WTC11 (cell line): Measurements from ENCODE around the gene TRIM62. TPM values are rescaled to one million over a fixed set of nuclear protein-coding genes. Genes with fewer than 3 reads are reported as not detected.
A peak's percentile ranks its signal among the peaks of the same experiment; 100 is the strongest.

ENCODE experiments used
- CBFB ChIP-seq: sonication (generic); formaldehyde crosslinking; IDR thresholded peaks from 2 replicates; pipeline ENCODE4 v1.8.1; 2022; ENCODE audit warnings: mild to moderate bottlenecking, low read depth, missing genetic modification reagents
- ELF4 ChIP-seq: sonication (generic); formaldehyde crosslinking; IDR thresholded peaks from 2 replicates; pipeline ENCODE4 v1.8.1; 2022; ENCODE audit warnings: low read depth, mild to moderate bottlenecking, moderate library complexity, missing genetic modification reagents
- FOXP1 ChIP-seq: sonication (generic); formaldehyde crosslinking; IDR thresholded peaks from 2 replicates; pipeline ENCODE4 v1.8.0; 2022; ENCODE audit warnings: missing genetic modification reagents, mild to moderate bottlenecking, moderate library complexity, borderline replicate concordance
- GABPB1 ChIP-seq: sonication (generic); formaldehyde crosslinking; IDR thresholded peaks from 2 replicates; pipeline ENCODE4 v1.8.1; 2023; ENCODE audit warnings: mild to moderate bottlenecking, missing genetic modification reagents
- HMGA2 ChIP-seq: fragments of 250-450 bp; sonication (Bioruptor Pico); IDR thresholded peaks from 2 replicates; pipeline ENCODE4 v1.4.0; 2021; ENCODE audit warnings: mild to moderate bottlenecking, moderate library complexity
- JUN ChIP-seq: sonication (generic); formaldehyde crosslinking; IDR thresholded peaks from 2 replicates; pipeline ENCODE4 v1.8.0; 2023; ENCODE audit warnings: mild to moderate bottlenecking, missing genetic modification reagents
- MYBL2 ChIP-seq: sonication (generic); formaldehyde crosslinking; IDR thresholded peaks from 2 replicates; pipeline ENCODE4 v1.8.1; 2023; ENCODE audit warnings: mild to moderate bottlenecking, moderate library complexity, missing genetic modification reagents
- NR2C2 ChIP-seq: sonication (generic); formaldehyde crosslinking; IDR thresholded peaks from 2 replicates; pipeline ENCODE4 v1.8.0; 2022; ENCODE audit warnings: mild to moderate bottlenecking, missing genetic modification reagents
- PREB ChIP-seq: sonication (generic); formaldehyde crosslinking; IDR thresholded peaks from 2 replicates; pipeline ENCODE4 v1.8.1; 2022; ENCODE audit warnings: mild to moderate bottlenecking, missing genetic modification reagents, moderate library complexity, borderline replicate concordance
- TEAD4 ChIP-seq: sonication (generic); formaldehyde crosslinking; IDR thresholded peaks from 2 replicates; pipeline ENCODE4 v1.8.0; 2022; ENCODE audit warnings: mild to moderate bottlenecking, missing genetic modification reagents
- TP53 ChIP-seq: sonication (generic); formaldehyde crosslinking; IDR thresholded peaks from 2 replicates; pipeline ENCODE4 v1.8.1; 2023; ENCODE audit warnings: mild to moderate bottlenecking, missing genetic modification reagents
- ZNF121 ChIP-seq: sonication (generic); formaldehyde crosslinking; IDR thresholded peaks from 2 replicates; pipeline ENCODE4 v1.8.0; 2023; ENCODE audit warnings: missing genetic modification reagents
- ZNF138 ChIP-seq: sonication (generic); formaldehyde crosslinking; conservative IDR thresholded peaks from 2 replicates; pipeline ENCODE4 v1.8.1; 2022; ENCODE audit warnings: mild to moderate bottlenecking, moderate library complexity, missing genetic modification reagents
- total RNA-seq: library from RNA; stranded (reverse); gene quantifications from 3 replicates; pipeline ENCODE4 v1.2.3, GENCODE V29; 2021
- TF ChIP-seq, protein P1 (sequence below): sonication (generic); formaldehyde crosslinking; IDR thresholded peaks from 2 replicates; pipeline ENCODE4 v1.8.1; 2022; ENCODE audit warnings: low read depth, mild to moderate bottlenecking, moderate library complexity, missing genetic modification reagents, borderline replicate concordance
- TF ChIP-seq, protein P2 (sequence below): sonication (generic); formaldehyde crosslinking; IDR thresholded peaks from 2 replicates; pipeline ENCODE4 v1.8.0; 2023; ENCODE audit warnings: missing genetic modification reagents, mild to moderate bottlenecking, borderline replicate concordance
- TF ChIP-seq, protein P3 (sequence below): sonication (generic); formaldehyde crosslinking; IDR thresholded peaks from 2 replicates; pipeline ENCODE4 v1.8.1; 2023; ENCODE audit warnings: mild to moderate bottlenecking, missing genetic modification reagents, borderline replicate concordance
- TF ChIP-seq, protein P4 (sequence below): sonication (generic); formaldehyde crosslinking; IDR thresholded peaks from 2 replicates; pipeline ENCODE4 v1.8.0; 2022; ENCODE audit warnings: missing genetic modification reagents
- TF ChIP-seq, protein P5 (sequence below): sonication (generic); formaldehyde crosslinking; IDR thresholded peaks from 2 replicates; pipeline ENCODE4 v1.8.1; 2022; ENCODE audit warnings: low read depth, missing genetic modification reagents, borderline replicate concordance

The TRIM62 gene
- total RNA-seq, 1 experiment from 2014 or later = 13.6 TPM

DNA sequence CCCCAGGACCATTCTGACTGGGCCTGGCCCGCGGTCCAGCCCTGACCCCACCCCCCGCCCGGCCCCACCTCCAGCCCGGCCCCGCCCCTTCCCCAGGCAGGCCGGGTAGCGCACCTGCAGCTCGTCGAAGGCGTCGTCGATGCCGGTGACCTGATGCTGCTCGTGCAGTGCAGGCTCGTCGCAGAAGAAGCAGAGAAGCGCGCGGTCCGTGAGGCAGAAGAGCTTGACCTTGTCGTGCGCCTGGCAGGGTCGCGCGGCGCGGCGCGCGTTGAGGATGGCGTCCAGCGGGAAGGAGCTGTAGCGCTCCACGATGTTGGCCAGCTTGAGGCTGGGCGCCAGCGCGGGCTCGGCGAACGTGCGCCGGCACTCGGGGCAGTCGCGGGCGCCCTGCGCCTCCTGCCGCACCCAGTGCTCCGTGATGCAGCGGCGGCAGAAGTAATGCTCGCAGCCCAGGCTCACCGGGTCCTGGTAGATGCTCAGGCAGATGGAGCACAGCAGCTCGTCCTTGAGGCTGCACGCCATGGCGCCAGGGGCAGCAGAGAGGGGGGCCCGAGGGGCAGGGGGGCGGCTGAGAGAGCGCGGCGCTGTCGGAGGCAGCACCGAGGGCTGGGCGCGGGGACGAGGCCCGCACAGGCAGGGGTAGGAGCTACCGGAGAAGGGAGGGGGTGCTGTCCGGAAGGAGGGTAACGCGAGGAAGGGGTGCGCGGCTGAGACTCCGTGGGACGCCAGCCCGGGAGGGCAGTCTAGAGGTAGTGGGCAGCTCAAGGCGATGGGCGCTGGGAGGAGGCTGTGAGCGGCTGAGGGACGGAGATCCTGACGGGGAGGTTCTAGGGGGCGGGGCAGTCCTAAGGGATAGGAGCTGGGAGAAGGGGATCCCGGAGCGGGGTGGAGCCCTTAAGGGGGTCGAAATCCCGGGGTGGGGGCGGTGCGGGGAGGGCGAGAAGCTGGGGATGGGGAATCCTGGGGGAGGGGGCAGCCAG is 642 bp downstream of the TRIM62 start (continued):
- TF ChIP-seq MYBL2 (CRISPR knock-in tag) = peak; percentile 42; the same call in 1 of the 2 replicates
- peak; percentile 84; the same call in 1 of the 2 replicates for TF ChIP-seq ELF4 (CRISPR knock-in tag)
- TF ChIP-seq, protein P1, sequence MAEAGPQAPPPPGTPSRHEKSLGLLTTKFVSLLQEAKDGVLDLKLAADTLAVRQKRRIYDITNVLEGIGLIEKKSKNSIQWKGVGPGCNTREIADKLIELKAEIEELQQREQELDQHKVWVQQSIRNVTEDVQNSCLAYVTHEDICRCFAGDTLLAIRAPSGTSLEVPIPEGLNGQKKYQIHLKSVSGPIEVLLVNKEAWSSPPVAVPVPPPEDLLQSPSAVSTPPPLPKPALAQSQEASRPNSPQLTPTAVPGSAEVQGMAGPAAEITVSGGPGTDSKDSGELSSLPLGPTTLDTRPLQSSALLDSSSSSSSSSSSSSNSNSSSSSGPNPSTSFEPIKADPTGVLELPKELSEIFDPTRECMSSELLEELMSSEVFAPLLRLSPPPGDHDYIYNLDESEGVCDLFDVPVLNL (CRISPR knock-in tag) = peak; percentile 84; the same call in 1 of the 2 replicates
- no peak for TF ChIP-seq HMGA2 (CRISPR knock-in tag)
- peak; percentile 97 for TF ChIP-seq FOXP1 (CRISPR knock-in tag)
- TF ChIP-seq PREB (CRISPR knock-in tag) = no peak
- TF ChIP-seq GABPB1 (CRISPR knock-in tag) = 0 out of 2 replicates have a peak, but pooled peaks have one; percentile 43
- TF ChIP-seq ZNF138 (CRISPR knock-in tag) = 0 out of 2 replicates have a peak, but pooled peaks have one; percentile 82
- TF ChIP-seq CBFB (CRISPR knock-in tag) = no peak; the same call in 1 of the 2 replicates
- TF ChIP-seq, protein P2, sequence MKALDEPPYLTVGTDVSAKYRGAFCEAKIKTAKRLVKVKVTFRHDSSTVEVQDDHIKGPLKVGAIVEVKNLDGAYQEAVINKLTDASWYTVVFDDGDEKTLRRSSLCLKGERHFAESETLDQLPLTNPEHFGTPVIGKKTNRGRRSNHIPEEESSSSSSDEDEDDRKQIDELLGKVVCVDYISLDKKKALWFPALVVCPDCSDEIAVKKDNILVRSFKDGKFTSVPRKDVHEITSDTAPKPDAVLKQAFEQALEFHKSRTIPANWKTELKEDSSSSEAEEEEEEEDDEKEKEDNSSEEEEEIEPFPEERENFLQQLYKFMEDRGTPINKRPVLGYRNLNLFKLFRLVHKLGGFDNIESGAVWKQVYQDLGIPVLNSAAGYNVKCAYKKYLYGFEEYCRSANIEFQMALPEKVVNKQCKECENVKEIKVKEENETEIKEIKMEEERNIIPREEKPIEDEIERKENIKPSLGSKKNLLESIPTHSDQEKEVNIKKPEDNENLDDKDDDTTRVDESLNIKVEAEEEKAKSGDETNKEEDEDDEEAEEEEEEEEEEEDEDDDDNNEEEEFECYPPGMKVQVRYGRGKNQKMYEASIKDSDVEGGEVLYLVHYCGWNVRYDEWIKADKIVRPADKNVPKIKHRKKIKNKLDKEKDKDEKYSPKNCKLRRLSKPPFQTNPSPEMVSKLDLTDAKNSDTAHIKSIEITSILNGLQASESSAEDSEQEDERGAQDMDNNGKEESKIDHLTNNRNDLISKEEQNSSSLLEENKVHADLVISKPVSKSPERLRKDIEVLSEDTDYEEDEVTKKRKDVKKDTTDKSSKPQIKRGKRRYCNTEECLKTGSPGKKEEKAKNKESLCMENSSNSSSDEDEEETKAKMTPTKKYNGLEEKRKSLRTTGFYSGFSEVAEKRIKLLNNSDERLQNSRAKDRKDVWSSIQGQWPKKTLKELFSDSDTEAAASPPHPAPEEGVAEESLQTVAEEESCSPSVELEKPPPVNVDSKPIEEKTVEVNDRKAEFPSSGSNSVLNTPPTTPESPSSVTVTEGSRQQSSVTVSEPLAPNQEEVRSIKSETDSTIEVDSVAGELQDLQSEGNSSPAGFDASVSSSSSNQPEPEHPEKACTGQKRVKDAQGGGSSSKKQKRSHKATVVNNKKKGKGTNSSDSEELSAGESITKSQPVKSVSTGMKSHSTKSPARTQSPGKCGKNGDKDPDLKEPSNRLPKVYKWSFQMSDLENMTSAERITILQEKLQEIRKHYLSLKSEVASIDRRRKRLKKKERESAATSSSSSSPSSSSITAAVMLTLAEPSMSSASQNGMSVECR (CRISPR knock-in tag) = 0 out of 2 replicates have a peak, but pooled peaks have one; percentile 79
- TF ChIP-seq TP53 (CRISPR knock-in tag) = peak; percentile 94; the same call in 1 of the 2 replicates
- TF ChIP-seq NR2C2 (CRISPR knock-in tag) = peak; percentile 74
- TF ChIP-seq TEAD4 (CRISPR knock-in tag) = no peak
- TF ChIP-seq, protein P3, sequence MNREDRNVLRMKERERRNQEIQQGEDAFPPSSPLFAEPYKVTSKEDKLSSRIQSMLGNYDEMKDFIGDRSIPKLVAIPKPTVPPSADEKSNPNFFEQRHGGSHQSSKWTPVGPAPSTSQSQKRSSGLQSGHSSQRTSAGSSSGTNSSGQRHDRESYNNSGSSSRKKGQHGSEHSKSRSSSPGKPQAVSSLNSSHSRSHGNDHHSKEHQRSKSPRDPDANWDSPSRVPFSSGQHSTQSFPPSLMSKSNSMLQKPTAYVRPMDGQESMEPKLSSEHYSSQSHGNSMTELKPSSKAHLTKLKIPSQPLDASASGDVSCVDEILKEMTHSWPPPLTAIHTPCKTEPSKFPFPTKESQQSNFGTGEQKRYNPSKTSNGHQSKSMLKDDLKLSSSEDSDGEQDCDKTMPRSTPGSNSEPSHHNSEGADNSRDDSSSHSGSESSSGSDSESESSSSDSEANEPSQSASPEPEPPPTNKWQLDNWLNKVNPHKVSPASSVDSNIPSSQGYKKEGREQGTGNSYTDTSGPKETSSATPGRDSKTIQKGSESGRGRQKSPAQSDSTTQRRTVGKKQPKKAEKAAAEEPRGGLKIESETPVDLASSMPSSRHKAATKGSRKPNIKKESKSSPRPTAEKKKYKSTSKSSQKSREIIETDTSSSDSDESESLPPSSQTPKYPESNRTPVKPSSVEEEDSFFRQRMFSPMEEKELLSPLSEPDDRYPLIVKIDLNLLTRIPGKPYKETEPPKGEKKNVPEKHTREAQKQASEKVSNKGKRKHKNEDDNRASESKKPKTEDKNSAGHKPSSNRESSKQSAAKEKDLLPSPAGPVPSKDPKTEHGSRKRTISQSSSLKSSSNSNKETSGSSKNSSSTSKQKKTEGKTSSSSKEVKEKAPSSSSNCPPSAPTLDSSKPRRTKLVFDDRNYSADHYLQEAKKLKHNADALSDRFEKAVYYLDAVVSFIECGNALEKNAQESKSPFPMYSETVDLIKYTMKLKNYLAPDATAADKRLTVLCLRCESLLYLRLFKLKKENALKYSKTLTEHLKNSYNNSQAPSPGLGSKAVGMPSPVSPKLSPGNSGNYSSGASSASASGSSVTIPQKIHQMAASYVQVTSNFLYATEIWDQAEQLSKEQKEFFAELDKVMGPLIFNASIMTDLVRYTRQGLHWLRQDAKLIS (CRISPR knock-in tag) = peak; percentile 90; the same call in 1 of the 2 replicates
- TF ChIP-seq, protein P4, sequence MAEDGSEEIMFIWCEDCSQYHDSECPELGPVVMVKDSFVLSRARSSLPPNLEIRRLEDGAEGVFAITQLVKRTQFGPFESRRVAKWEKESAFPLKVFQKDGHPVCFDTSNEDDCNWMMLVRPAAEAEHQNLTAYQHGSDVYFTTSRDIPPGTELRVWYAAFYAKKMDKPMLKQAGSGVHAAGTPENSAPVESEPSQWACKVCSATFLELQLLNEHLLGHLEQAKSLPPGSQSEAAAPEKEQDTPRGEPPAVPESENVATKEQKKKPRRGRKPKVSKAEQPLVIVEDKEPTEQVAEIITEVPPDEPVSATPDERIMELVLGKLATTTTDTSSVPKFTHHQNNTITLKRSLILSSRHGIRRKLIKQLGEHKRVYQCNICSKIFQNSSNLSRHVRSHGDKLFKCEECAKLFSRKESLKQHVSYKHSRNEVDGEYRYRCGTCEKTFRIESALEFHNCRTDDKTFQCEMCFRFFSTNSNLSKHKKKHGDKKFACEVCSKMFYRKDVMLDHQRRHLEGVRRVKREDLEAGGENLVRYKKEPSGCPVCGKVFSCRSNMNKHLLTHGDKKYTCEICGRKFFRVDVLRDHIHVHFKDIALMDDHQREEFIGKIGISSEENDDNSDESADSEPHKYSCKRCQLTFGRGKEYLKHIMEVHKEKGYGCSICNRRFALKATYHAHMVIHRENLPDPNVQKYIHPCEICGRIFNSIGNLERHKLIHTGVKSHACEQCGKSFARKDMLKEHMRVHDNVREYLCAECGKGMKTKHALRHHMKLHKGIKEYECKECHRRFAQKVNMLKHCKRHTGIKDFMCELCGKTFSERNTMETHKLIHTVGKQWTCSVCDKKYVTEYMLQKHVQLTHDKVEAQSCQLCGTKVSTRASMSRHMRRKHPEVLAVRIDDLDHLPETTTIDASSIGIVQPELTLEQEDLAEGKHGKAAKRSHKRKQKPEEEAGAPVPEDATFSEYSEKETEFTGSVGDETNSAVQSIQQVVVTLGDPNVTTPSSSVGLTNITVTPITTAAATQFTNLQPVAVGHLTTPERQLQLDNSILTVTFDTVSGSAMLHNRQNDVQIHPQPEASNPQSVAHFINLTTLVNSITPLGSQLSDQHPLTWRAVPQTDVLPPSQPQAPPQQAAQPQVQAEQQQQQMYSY (CRISPR knock-in tag) = peak; percentile 49; the same call in 1 of the 2 replicates
- TF ChIP-seq, protein P5, sequence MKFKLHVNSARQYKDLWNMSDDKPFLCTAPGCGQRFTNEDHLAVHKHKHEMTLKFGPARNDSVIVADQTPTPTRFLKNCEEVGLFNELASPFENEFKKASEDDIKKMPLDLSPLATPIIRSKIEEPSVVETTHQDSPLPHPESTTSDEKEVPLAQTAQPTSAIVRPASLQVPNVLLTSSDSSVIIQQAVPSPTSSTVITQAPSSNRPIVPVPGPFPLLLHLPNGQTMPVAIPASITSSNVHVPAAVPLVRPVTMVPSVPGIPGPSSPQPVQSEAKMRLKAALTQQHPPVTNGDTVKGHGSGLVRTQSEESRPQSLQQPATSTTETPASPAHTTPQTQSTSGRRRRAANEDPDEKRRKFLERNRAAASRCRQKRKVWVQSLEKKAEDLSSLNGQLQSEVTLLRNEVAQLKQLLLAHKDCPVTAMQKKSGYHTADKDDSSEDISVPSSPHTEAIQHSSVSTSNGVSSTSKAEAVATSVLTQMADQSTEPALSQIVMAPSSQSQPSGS = no peak
- TF ChIP-seq ZNF121 (CRISPR knock-in tag) = peak; percentile 72; the same call in 1 of the 2 replicates
- peak; percentile 15; the same call in 1 of the 2 replicates for TF ChIP-seq JUN
